Neural cell (in vitro differentiated cells): Measurements from ENCODE around the gene ANKRD1.

Experiments used
- EP300 ChIP-seq: fragments of 450-650 bp; conservative IDR thresholded peaks from 2 replicates; pipeline ENCODE4 v1.6.1; 2014; ENCODE audit warnings: antibody characterized with exemption, mild to moderate bottlenecking, moderate library complexity; ENCODE audit not compliant: poor library complexity, severe bottlenecking
- EZH2 ChIP-seq: fragments of 200-600, 300-800 bp; shearing (Covaris generic), sonication (generic); IDR thresholded peaks from 2 replicates; pipeline ENCODE4 v1.6.1; 2014; ENCODE audit warnings: antibody characterized with exemption, low read length, borderline replicate concordance, mild to moderate bottlenecking; ENCODE audit not compliant: insufficient read depth, poor library complexity, severe bottlenecking
- POLR2AphosphoS5 ChIP-seq: IDR thresholded peaks from 2 replicates; pipeline ENCODE4 v1.6.1; 2012
- RAD21 ChIP-seq: fragments of 450-650 bp; conservative IDR thresholded peaks from 2 replicates; pipeline ENCODE4 v1.6.1; 2014; ENCODE audit warnings: antibody characterized with exemption, mild to moderate bottlenecking, moderate library complexity
- TF ChIP-seq, protein P1 (sequence below): fragments of 450-650 bp; IDR thresholded peaks from 2 replicates; pipeline ENCODE4 v1.5.1; 2014; ENCODE audit warnings: antibody characterized with exemption, mild to moderate bottlenecking, moderate library complexity; ENCODE audit not compliant: poor library complexity, severe bottlenecking
- TF ChIP-seq, protein P2 (sequence below): IDR thresholded peaks from 2 replicates; pipeline ENCODE4 v1.6.1; 2012; ENCODE audit warnings: borderline replicate concordance

DNA sequence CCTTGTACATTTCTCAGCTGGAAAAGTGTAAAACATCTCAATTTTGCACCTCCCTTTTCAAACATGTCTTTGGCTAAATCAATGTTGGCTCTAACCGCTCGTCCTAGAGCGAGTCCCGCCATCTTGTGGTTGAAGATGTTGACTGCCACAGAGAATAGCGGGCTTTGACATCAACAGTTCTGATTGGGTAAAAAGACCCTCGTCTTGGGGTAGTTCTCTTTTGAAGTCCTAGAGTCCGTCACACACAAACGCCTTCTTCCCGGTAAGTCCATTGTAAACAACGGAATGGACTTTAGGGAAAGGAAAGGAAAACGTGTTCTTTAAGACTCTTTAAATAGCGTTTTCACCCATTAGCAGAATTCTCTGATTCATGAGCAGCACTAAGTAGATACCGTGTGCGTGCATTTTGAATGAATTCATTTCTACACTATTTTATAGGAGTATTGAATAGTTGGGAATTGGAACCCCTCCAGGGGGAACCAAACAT is 49.6 kb downstream of the ANKRD1 start:
- TF ChIP-seq POLR2AphosphoS5 (no peak), EP300 (no peak), EZH2 (no peak), RAD21 (peak; percentile 82)
- TF ChIP-seq, protein P1, sequence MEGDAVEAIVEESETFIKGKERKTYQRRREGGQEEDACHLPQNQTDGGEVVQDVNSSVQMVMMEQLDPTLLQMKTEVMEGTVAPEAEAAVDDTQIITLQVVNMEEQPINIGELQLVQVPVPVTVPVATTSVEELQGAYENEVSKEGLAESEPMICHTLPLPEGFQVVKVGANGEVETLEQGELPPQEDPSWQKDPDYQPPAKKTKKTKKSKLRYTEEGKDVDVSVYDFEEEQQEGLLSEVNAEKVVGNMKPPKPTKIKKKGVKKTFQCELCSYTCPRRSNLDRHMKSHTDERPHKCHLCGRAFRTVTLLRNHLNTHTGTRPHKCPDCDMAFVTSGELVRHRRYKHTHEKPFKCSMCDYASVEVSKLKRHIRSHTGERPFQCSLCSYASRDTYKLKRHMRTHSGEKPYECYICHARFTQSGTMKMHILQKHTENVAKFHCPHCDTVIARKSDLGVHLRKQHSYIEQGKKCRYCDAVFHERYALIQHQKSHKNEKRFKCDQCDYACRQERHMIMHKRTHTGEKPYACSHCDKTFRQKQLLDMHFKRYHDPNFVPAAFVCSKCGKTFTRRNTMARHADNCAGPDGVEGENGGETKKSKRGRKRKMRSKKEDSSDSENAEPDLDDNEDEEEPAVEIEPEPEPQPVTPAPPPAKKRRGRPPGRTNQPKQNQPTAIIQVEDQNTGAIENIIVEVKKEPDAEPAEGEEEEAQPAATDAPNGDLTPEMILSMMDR: peak; percentile 89
- TF ChIP-seq, protein P2, sequence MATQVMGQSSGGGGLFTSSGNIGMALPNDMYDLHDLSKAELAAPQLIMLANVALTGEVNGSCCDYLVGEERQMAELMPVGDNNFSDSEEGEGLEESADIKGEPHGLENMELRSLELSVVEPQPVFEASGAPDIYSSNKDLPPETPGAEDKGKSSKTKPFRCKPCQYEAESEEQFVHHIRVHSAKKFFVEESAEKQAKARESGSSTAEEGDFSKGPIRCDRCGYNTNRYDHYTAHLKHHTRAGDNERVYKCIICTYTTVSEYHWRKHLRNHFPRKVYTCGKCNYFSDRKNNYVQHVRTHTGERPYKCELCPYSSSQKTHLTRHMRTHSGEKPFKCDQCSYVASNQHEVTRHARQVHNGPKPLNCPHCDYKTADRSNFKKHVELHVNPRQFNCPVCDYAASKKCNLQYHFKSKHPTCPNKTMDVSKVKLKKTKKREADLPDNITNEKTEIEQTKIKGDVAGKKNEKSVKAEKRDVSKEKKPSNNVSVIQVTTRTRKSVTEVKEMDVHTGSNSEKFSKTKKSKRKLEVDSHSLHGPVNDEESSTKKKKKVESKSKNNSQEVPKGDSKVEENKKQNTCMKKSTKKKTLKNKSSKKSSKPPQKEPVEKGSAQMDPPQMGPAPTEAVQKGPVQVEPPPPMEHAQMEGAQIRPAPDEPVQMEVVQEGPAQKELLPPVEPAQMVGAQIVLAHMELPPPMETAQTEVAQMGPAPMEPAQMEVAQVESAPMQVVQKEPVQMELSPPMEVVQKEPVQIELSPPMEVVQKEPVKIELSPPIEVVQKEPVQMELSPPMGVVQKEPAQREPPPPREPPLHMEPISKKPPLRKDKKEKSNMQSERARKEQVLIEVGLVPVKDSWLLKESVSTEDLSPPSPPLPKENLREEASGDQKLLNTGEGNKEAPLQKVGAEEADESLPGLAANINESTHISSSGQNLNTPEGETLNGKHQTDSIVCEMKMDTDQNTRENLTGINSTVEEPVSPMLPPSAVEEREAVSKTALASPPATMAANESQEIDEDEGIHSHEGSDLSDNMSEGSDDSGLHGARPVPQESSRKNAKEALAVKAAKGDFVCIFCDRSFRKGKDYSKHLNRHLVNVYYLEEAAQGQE: no peak
